ENCODE results near the gene LPCAT4.
A peak's percentile ranks its signal among the peaks of the same experiment; 100 is the strongest.
"Not testable (repeated sequence)": the region's sequence is repeated elsewhere in the genome, so short reads cannot be mapped to it uniquely, and the experiment has no call there.

The LPCAT4 gene

DNA sequence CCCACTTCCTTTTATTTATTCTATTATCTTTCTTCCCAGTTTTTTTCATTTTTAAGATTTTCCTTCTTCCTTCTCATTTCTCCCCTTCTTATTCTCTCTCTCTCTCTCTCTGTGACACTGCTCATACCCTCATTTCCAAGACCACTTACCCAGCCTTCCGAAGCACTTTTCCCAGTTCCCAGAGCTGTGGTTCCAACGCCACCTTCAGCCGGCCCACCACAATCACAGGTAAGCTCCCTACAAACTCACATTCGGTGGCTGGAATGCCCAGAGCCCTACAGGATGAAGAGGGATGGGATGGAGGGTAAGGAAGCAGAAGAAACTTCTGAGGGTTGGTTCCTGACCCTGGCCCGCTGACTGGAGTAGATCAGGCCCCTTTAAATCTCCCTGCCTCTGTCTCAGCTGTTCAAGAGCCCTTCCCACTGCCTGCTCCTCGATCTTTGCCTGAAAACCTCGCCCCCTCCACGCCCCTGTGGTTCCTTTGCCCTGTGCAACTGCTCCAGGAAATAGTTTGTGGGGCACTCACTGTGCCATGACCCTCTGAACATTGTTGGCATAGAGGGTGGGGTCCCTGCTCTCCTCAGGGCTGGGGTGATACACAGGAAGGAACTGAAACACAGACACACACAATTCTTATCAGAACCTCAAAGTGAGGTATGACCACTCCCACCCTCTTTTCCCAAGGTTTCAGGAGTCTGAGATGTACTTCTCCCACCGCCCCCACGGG, 4.8 kb downstream of the LPCAT4 start:
- DNase-seq: no peak

DNA sequence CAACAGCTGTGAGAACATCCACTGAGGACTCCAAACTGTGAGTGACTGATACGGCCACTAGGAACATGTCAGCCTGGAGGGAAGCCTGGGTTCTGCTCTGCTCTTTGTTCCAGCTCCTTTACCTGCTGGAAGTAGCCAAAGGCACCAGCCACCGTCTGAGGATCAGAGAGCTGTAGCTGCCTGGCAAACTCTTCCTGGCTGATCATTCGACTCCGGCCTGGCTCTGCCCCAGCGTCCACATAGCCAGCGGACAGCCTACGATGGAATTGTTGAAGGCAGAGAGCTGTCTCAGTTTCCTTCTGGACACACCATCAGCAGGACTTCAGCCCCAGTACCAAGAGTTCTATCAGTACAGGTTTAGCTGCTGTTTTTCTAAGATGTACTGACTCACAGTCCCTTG, 5.7 kb downstream of the LPCAT4 start:
- DNase-seq: no peak

DNA sequence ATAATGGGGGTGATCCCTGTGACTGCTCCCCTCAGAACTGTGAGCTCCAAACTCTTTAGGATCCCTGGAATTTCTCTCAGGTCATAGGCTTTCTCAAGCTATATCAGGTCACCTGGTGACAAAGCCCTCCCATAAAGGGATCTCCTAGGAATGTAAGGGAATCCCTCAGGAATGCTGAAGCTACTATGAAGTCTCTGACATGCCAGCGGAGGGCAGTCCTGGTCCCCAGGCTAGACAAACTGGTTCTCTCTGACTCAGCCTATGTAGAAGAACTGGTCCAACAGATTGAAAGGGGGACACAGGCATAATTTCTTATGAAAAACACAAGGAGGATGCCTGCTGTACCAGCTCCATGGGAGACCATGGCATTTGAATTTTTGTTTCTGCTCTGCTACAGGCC, 6.7 kb downstream of the LPCAT4 start:
- no peak for DNase-seq

DNA sequence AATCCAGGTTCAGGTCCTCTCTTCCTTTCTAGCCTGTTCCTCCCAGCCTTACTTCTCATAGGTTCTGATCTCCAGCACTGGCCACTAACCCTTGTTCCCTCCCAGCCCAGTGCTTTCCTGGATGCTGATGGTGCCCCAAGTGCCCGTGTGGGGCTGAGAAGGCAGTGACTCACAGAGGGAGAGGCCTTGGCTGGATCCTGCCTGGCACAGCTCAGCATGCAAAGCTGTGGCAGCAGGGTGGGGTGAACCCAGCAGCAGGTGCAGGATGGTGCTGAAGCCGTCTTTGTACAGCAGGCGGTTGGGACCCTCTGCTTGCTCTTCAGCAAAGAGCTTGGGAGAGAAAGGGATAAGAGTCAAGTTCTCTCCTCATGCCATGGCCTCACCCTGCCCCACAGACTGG, 7.6 kb downstream of the LPCAT4 start:
- no peak for DNase-seq

DNA sequence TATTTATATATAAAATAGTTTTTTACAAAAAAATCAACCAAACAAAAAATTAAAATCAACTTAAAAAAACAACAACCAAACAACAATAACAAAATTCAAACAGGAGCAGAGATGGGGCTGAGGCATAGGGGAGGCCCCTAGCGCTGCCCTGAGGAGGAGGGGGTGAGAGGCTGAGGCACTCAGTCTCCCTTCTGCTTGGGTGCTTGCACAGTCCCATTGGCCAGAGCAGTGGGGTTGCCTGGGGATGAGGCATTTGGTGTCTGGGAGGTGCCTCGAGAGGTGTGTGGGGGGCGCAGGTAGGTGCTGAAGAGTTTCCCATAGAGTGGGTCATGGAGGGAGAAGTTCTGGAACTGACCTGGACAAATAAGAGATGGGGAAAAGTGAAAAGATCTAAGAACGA, 8.0 kb downstream of the LPCAT4 start:
- no peak for DNase-seq

DNA sequence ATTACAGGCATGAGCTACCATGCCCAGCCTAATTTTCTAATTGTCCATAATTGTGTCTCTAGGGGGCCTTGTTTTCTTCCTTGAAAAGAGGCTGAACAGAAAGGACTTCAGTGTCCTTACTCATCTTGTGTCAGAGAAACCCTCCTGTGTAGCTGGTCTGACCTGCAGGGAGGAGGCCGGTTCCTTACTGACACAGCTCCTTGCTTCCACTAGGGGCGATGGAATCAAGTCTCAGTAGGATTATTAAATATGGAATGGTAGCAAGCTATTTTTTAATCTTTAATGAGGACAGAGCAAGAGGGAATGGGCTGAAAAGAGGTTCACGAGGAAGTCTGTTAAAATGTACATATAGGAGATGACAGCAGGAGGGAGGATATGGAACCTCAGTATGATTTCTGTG, 8.6 kb downstream of the LPCAT4 start:
- DNase-seq: no peak

DNA sequence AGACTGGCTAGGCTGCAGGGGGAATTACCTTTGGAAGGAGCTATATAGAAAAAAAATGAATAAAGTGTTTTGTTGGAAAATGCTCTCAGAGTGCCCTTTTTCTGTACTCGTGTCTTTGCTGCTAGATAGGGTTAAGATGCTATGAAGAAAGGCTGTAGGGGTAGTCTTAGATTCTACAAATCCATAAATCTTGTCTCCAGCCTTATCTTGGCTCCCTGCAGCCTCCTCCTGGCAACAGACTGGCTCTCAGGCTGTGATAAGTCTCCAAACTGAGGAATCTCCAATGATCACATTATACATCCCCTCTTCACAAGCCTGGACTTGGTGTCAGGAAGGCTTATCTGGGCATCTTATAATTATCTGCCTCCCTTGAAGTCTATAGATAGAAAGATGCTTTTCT, 9.3 kb downstream of the LPCAT4 start:
- DNase-seq: no peak

DNA sequence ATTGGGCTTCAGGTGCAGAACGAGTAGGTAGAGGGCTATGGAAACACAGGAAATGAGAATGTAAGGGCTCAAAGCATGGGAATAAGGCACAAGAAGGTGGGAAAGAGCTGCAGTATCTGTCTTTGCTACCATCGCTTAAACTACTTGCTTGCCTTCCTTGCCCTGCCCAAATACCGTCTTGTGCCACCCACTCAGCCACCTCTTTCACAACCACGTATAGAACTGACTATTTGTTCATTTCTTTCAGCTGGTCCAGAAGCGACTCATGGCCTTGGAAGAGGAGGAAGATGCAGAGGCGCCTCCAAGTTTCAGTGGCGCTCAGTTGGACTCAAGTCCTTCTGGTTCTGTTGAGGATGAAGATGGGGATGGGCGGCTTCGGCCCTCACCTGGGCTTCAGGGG, 11.8 kb downstream of the LPCAT4 start:
- no peak for DNase-seq

DNA sequence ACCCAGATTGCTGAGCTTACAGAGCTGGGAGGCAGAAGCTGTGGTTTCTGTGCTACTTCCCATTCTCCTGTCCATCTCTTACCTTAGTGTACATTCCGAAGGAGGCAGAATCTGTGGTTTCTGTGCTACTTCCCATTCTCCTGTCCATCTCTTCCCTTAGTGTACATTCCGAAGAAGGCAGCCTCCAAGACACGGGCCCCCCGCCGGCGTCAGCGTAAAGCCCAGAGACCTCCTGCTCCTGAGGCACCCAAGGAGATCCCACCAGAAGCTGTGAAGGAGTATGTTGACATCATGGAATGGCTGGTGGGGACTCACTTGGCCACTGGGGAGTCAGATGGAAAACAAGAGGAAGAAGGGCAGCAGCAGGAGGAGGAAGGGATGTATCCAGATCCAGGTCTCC, 12.7 kb downstream of the LPCAT4 start:
- no peak for DNase-seq

DNA sequence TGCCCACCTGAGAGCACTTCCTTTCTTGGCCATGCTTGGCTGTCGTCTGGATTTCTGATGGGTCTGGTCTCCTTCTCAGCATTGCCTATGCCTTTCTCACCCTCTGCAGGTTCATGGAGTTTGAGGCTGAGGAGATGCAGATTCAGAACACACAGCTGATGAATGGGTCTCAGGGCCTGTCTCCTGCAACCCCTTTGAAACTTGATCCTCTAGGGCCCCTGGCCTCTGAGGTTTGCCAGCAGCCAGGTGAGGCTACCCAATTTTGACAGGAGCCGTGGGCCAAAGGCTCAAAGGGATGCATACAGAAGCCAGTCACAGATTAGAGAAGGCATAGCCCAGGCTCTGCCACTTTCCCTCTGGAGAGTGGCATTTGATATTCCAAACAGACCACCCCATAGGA, 13.4 kb downstream of the LPCAT4 start:
- DNase-seq: no peak

DNA sequence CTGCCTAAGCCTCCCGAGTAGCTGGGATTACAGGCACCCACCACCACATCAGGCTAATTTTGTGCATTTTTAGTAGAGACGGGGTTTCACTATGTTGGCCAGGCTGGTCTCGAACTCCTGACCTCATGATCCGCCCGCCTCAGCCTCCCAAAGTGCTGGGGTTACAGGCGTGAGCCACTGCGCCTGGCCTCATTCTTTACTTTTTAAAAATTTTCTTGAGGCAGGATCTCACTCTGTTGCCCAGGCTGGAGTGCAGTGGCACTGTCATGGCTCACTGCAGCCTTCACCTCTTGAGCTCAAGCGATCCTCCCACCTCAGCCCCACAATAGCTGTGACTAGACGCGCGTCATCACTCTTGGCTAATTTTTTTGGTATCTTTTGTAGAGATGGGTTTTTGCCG, 14.0 kb downstream of the LPCAT4 start:
- DNase-seq: not testable (repeated sequence)

DNA sequence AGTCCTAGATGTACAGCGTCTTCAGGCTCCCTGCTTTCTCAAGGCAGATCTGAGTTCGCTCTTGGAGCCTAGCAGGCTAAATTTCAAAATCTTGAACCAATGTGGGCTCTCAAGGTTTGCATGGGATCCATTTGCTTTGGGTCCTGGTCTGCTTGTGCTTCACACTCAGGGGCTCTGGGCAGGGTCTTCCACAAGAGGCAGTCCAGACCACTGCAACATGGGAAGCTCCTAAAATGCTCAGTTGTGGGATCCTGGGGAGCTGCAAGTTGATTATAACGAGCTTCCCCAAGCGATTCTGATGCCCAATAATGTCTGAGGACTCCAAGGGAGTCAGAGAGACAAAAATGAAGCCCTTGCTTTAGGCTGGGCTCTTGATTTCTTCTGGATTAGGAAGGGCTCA, 17.2 kb downstream of the LPCAT4 start:
- no peak for DNase-seq

DNA sequence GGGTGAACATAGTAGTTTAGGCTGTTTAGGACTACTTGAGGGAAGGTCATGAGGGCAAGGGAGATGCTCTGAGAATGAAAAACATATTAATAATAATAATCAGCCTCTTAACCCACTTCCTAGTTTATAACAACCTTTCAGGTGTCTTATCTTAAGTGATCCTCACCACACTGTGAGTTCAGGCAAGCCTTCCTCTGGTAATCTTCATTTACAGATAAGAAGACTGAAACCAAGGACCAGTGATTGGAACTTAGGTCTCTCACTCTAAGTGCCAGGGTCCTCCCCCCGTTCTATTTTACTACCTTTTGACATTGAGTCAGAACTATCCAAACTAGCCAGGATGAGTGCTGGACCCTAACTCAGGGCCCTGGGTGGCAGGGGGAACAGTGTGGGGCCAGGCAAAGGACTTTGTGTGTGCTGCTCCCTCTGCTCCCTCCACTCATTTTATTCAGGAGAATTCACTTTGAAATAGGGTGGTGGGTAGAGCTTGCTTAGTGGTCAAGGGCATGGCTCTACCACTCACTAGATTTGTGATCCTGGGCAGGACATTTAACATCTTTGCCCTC, 18.2 kb downstream of the LPCAT4 start:
- DNase-seq: no peak

DNA sequence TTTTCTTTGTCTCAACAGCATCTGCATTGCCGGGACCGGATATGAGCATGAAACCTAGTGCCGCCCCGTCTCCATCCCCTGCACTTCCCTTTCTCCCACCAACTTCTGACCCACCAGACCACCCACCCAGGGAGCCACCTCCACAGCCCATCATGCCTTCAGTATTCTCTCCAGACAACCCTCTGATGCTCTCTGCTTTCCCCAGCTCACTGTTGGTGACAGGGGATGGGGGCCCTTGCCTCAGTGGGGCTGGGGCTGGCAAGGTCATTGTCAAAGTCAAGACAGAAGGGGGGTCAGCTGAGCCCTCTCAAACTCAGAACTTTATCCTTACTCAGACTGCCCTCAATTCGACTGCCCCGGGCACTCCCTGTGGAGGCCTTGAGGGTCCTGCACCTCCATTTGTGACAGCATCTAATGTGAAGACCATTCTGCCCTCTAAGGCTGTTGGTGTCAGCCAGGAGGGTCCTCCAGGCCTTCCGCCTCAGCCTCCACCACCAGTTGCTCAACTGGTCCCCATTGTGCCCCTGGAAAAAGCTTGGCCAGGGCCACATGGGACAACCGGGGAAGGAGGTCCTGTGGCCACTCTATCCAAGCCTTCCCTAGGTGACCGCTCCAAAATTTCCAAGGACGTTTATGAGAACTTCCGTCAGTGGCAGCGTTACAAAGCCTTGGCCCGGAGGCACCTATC, 18.9 kb downstream of the LPCAT4 start:
- DNase-seq: no peak

DNA sequence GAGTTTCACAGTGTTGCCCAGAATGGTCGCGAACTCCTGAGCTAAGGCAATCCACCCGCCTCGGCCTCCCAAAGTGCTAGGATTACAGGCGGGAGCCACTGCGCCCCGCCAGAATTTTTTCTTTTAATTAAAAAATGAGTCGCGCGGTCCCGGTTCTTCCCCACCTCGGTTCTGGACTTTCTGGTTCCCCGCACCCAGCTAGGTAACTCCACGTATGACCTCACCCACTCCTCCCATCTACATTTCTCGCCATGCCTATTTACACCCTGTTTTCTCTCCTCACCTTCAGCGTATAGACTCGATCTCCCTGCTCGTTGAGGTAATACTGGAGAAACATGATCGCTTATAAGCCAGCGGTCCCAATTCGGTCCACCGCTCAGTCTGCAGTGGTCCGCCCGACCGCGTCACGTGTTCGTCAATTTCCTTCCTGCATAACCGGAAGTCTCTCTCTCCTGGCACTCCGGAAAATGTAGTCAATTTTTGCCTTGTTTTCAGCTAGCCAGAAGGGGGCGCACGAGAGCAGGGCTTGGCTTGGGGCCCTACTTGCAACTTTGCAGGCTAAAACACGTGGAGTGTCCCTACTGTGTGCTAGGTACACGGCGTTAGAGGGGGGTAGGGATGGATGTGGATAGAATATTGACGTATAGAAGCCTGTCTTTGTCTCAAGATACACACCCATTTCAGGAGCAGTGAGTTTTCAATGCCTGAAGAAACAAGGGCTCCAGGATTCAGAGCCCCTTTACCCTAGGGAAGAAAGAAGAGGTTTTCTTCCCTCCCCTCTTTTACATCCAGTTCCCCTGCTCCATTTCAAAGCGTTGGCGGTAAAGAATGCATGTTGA, 24.0 kb downstream of the LPCAT4 start, which contains the start of the genes NOP10 and NUTM1:
Gene NOP10 (minus strand): TSS at position 400 of the 839 bp plus-strand sequence. CDS start 63 bp downstream, at position 337.
Gene NUTM1 (plus strand): TSS at position 579 of the 839 bp plus-strand sequence. CDS start 382 bp downstream, outside the sequence.
- peak; percentile 97 for DNase-seq

DNA sequence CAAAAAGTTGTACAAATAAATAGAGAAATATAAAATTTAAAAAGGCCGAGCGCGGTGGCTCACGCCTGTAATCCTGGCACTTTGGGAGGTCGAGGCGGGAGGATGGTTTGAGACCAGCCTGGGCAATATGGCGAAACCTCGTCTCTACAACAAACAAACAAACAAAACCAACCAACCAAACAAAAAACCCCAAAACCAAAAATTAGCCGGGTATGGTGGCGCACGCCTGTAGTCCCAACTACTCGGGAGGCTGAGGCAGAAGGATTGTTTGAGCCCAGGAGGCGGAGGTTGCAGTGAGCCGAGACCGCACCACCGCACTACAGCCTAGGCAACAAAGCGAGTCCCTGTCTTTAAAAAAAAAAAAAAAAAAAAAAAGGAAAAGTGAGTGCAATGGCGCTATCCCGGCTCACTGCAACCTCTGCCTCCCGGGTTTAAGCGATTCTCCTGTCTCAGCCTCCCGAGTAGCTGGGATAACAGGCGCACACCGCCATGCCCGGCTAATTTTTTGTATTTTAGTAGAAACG, 24.7 kb downstream of the LPCAT4 start:
- not testable (repeated sequence) for DNase-seq

DNA sequence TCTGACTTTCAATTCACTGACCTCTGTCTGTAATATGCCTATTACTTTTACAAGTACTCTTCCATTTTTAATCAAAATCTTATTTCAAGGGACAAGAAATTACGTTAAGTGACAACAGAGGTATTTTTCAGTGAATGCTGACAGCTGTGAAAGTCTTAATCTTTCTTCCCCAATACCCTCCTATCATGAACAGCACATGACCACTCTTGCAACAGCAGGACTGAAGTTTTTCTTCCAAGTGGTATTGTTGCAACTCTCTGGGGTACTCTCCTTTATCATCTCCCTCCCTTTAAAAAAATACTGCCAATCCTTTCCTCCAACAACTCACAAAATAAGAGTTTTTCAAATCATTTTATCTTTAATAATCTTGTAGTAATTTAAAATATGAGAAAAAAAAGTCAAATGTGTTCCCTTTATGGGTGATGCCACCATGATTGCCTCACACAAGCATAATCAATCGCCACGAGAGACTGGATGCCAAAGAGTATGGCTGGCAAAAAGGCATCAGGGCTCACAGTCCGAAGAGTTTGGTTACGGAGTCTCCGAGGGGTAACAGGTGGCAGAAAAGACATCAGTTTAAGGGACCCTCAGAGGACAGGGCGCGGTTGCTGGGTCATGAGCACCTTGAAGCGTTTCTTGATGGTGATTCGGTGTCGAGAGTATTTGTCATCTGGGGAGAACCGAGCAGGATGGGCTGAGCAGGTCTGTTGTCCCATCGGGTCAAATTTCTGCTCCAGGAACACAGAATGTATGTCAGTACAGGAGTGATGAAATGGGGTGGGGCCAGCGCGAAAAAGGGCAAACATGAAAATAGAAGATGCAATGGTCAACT, 25.4 kb downstream of the LPCAT4 start:
- no peak for DNase-seq

DNA sequence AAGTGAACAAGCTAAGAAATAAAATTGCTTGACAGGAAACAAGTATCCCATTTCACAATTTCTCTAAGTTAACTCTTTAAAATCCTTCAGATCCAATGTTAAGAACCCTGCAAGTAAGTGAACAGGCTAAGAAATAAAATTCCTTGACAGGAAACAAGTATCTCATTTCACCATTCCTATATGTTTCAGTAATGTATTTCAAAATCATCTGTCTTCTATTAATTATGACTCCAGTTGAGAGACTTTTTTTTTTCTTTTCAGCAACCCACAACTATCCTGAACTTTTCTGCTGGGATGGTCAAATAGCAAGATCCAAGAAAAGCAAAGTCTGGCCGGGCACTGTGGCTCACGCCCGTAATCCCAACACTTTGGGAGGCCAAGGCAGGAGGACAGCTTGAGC, 27.1 kb downstream of the LPCAT4 start:
- DNase-seq: no peak

DNA sequence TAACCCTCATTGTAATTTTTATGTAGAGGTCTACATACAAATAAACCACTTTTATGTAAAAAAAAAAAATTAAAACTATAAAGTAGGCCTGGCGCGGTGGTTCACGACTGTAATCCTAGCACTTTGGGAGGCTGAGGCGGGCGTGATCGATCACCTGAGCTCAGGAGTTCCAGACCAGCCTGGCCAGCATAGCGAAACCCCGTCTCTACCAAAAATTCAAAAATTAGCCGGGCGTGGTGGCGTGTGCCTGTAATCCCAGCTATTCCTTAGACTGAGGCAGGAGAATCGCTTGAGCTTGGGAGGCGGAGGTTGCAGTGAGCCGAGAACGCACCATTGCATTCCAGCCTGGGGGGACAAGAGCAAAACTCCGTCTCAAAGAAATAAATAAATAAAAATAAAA, 28.6 kb downstream of the LPCAT4 start:
- no peak for DNase-seq

DNA sequence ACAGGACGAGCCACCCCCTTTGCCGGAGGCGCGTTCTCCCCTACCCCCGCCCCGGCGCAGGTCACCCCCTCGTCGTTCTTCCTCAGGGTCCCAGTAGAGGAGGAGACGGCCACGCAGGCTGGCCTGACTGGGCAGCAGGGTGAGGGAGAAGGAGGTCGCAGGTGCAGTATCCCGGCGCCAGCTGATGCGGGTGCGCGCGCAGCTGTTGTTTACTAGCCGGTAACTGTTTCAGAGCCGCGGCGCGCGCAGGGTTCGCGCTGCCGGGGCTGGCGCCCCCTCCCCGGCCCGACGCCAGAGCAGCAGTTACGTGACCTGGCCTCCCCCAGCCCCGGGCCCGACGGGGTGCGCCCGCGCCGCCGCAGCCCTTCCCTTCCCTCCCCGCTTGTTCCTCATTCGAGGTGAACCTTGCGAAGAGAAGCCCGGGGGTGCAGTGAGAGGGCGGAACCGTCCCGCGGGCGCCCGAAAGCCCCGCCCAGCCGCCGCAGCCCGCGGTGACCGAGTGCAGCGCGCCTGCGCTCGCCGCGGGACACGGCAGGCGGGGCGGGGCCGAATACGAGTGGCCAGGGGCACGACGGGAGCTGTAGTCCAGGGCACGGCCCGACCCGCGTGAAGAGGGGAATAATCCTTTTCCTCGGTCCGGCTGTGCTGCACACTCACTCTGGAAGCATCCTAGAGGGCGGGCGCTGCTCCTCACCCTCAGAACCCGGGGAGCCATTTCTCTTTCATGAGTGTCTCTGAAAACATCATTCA, 29.3 kb downstream of the LPCAT4 start, which contains the start of gene SLC12A6:
Gene SLC12A6 (minus strand): TSS at position 225 of the 750 bp plus-strand sequence. CDS start 1,101 bp downstream, outside the sequence.
- DNase-seq: peak; percentile 93

DNA sequence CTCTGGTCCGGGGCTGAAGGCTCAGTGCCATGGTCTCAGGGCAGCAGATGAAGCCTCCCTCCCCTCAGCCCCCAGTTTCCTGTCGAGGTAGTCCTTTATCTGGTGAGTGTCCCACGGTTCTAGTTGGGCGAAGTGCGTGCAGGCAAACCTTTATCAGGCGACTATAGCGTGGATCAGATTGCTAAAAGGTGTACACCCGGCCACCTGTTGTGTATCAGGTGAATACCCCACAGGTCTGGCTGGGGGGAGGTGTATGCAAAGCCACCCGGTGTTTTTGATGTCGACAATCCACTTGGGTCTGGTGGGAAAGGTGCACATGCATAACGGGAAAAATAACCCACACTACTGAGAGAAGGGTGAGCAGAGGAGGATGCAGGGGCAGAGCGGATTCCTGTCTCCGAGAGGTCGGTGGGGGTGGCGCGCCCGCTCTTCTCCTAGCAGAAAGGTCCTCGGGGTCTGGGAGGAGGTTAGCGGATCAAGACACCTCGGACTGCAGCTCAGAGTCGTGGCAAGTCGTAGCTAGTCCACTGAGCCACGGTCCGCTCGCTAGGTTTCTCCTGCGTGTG, 29.9 kb downstream of the LPCAT4 start:
- peak; percentile 33 for DNase-seq
